LNCAP (cell line): ENCODE measurements around the gene R3HCC1L.

ENCODE experiments used
- CTCF ChIP-seq: fragments of 450-650 bp; IDR thresholded peaks from 2 replicates; pipeline ENCODE4 v1.5.1; 2017; ENCODE audit warnings: mild to moderate bottlenecking

R3HCC1L gene

GRCh38 chr10:98255146-98255877 is 120.9 kb downstream of the R3HCC1L start:
- no peak for TF ChIP-seq CTCF

GRCh38 chr10:98256692-98257091 is 122.2 kb downstream of the R3HCC1L start:
- TF ChIP-seq CTCF, result no peak

- TF ChIP-seq CTCF, result no peak
Observed at GRCh38 chr10:98257198-98257597, 122.7 kb downstream of the R3HCC1L start.

GRCh38 chr10:98257961-98258360 is 123.5 kb downstream of the R3HCC1L start:
- no peak for TF ChIP-seq CTCF

GRCh38 chr10:98258683-98259454 is 124.4 kb downstream of the R3HCC1L start:
- no peak for TF ChIP-seq CTCF

- no peak for TF ChIP-seq CTCF
Observed at GRCh38 chr10:98259606-98260315, 125.3 kb downstream of the R3HCC1L start.

- no peak for TF ChIP-seq CTCF
Observed at GRCh38 chr10:98260350-98260749, 125.9 kb downstream of the R3HCC1L start.
